COLO668 (cell line): Measurements from ENCODE around the gene KRTAP4-9.
"Not testable (repeated sequence)": the region's sequence is repeated elsewhere in the genome, so short reads cannot be mapped to it uniquely, and the experiment has no call there.

Experiments used
- DNase-seq: peaks from one replicate; lab custom pipeline; 2025; ENCODE audit not compliant: unreplicated experiment; lab: John Stamatoyannopoulos, UW

The KRTAP4-9 gene

DNA sequence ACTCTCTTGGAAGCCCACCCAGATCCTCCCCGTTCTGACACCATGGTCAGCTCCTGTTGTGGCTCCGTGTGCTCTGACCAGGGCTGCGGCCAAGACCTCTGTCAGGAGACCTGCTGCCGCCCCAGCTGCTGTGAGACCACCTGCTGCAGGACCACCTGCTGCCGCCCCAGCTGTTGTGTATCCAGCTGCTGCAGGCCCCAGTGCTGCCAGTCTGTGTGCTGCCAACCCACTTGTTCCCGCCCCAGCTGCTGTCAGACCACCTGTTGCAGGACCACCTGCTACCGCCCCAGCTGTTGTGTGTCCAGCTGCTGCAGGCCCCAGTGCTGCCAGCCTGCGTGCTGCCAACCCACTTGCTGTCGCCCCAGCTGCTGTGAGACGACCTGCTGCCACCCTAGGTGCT, at the start of gene KRTAP4-9:
TSS of gene KRTAP4-9 (plus strand) at position 43 of the 400 bp plus-strand sequence. CDS start at position 43, 0 bp downstream.
- DNase-seq = not testable (repeated sequence)

GRCh38 chr17:41057547-41057946, 47.6 kb upstream of the KRTAP4-9 start:
- DNase-seq = no peak

- no peak for DNase-seq
Observed at GRCh38 chr17:41058741-41059140, 46.4 kb upstream of the KRTAP4-9 start.

- not testable (repeated sequence) for DNase-seq
Observed at GRCh38 chr17:41059276-41060051, 45.7 kb upstream of the KRTAP4-9 start.

- DNase-seq = no peak
Observed at GRCh38 chr17:41060052-41060604, 45.1 kb upstream of the KRTAP4-9 start, which contains the start of gene KRTAP2-3. Gene KRTAP2-3, minus strand, starts transcription at chr17:41060114. Its CDS starts 64 bp downstream, at chr17:41060050.

DNA sequence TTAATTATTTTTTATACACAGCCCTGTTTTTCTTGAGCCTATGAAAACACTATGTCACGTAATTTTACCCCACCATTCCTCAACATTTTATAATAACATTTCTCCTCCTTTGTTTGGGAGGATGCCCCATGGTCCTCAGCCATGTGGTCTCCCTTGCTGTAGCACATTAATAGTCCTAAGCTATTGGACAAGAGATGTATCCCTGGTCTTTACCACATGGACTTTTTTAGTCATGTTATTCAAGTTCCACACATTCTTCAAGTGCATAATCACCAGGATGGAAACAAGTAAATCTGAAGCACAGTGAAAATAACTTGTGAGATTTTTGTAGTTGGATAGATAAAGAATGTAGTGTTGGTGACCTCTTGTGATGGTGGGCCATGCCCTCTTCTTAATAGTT, 43.2 kb upstream of the KRTAP4-9 start:
- no peak for DNase-seq

DNA sequence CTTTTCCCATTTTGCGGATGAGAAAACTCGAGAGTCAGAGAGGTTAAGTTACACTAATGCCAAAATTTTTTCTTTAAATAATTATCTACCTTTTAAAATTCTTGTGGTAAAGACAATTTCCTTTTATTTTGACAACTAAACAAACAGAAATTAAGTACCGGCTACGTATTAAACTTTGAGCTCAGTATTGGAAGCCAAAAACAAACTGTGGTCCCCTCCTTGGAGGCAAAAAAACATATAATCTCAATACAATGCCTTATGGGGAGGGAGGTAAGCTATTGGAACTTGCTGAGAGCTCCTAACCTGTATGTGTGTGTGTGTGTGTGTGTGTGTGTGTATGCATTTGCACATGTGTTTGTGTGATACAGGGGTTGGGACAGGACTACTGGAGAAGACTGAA, 41.7 kb upstream of the KRTAP4-9 start:
- no peak for DNase-seq

- no peak for DNase-seq
Observed at GRCh38 chr17:41064301-41064700, 40.9 kb upstream of the KRTAP4-9 start.

DNA sequence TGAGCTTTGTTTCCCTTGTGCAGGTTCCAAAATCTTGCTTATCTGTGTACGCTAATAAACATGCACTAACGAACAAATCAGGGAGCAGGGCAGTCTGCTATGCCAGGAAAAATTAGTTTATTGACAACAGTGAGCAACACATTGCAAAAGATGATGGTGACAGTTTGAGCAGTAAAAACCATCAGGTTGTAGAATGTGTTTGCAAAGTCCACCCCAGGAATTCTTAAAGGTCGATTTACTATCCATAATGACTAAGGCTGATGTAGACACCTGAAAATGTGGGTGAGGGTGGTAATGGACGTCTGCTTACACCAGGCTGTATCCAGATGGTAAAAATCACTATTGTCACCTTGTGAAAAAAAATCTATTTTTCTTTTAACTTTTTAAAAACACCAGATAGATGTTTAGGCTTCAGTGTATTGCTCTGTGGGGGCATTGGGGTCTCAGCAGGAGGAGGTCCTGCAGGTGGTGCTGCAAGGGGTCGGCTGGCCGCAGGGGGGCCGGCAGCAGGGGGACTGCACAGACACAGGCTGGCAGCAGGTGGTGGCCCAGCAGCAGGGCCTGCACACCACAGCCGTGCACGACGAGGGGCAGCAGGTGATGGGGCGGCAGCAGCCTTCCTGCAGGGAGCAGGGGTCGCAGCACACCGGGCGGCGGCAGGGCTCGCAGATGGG, 40.0 kb upstream of the KRTAP4-9 start:
- not testable (repeated sequence) for DNase-seq

DNA sequence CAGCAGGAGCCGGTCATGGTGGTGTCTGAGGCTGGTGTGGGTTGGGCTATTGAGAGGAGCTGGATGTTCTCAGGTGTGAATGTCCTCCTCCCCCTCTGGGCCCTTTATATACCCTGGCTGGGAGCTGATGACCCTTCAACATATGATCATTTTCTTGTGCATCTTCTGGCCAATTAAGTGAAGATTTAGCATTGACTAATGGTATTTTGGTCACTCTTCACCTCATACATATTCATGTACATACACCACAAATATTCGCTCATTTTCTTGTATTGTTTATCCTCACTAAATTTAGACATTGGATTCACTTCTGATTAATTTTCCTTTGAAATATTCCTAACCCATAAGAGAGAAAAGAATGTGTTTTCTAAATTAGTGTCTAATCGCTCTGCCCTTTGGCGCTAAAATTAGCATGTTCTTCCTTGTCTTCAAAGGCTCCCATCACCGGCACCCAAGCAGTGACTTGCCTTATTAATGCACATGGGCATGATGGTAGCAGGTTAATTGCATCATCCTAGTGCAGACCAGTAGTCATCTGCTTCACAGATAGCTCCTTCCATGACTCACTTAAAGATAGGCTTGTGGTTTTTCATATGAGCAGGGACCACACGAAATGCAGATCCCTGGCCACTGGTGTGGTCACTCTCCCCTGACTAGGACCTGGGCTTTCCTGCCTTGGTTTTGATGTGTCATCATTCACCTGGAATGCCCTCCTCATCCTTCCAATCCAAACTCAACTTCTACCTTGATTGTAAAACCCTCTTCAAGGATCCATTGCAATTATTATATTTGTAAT, 39.2 kb upstream of the KRTAP4-9 start, which contains the start of gene KRTAP2-4:
TSS of gene KRTAP2-4 (minus strand) at position 51 of the 796 bp plus-strand sequence. CDS start at position 17, 34 bp downstream.
- DNase-seq = no peak

DNA sequence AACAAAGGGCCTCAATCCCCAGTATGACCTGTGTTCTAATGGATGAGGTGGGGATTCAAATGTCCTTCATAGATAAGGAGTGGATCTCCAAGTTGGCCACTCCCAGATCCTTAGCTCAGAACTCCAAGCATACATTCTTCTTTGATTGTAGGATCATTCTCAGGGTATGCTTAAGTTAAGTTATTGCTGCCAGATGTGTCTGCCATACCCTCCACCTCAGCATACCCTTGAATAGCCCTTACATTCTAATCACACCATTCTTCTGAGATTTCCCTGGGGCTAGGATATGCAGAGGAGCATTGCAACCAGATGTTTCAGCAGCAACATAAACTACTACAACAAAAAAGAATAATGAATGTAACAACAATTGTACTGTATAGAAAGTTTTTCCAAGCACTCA, 37.9 kb upstream of the KRTAP4-9 start:
- DNase-seq = no peak

GRCh38 chr17:41069031-41069430, 36.2 kb upstream of the KRTAP4-9 start:
- DNase-seq = no peak

DNA sequence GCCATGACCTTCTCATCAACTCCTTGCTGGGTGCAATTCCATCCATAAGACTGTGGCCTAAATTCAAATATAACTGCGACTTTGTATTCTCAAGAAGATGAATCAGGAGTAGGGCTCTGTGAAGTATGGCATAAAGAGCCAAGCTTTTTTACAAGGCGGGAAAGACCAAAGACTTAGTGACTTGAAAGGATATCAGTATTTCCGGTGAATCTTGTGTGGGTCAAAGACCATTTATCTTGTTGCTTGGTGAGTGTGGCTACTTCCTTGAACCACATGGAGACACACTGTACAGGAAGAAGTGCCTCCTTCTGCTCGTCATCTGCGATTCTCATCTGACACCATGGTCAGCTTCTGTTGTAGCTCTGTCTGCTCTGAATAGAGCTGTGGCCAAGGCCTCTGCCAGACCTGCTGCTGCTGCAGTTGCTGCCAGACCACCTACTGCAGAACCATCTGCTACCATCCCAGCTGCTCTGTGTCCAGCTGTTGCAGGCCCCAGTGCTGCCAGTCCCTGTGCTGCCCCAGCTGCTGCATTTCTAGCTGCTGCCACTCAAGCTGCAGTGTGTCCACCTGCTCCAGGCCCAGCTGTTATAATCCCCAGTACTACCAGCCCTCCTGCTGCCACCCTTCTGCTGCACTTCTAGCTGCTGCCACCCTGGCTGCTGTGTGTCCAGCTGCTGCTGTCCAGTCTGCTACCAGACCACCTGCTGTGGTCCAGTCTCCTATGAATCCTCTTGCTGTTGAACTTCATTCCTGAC, 33.4 kb upstream of the KRTAP4-9 start:
- DNase-seq = peak; percentile 11

DNA sequence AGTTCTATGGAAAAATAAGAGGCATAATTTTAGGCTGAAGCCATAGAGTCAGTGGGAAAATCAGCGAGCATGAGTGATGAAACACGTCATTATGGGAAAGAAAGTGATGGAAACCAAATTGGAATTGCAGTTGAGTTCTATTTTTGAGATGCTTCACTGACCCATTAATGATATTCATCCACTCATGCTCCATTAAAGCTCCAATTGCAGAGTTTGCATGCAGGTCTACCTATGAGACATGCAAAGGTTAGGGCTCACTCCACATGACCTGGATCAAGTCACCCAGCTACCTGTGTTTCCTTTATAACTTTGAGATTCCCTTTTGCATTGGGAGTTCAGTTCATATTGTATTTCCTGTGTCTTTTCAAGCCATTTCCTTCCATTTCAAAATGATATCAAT, 31.5 kb upstream of the KRTAP4-9 start:
- no peak for DNase-seq

- DNase-seq = no peak
Observed at GRCh38 chr17:41076788-41077187, 28.4 kb upstream of the KRTAP4-9 start.

DNA sequence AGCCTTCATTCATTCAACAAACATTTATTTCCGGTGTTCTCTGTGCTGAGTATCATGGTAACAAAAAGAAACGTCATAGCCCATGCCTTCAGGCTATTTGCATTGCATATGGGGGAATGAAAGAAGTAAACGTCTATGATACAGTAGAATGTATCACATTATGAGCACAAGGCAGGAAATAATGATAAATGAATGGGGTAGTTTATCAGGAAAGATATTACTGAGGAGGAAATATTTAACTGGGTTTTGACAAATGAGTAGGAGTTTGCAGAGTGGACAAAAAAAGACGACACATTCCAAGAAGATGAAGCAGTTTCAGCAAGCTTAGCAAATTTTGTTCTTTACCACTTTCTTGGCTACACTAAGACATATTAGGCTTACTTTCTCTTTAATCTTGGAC, 22.6 kb upstream of the KRTAP4-9 start:
- no peak for DNase-seq

DNA sequence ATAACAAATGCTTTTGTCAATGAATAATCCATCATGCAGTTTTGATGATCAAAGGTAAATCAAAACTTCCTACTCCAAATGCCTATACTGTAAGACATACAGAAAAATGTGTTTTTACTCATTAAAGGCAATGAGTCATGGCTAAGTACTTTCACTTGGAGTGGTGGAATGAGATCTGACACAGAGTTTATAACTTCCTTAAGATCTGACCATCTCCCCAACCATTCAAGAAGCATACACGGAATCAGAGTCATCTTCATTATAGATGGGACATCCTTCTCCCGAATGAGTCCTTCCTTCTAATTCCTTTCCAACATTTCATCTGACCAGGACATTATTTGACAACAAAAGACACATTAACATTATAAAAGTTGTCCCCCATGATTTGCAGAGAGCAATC, 21.8 kb upstream of the KRTAP4-9 start:
- DNase-seq = not testable (repeated sequence)

GRCh38 chr17:41084100-41084856, 20.9 kb upstream of the KRTAP4-9 start, which contains the start of gene KRTAP4-7:
Gene KRTAP4-7, plus strand, starts transcription at chr17:41084150. Its CDS starts 57 bp downstream, at chr17:41084207.
- DNase-seq = not testable (repeated sequence)

GRCh38 chr17:41088760-41089352, 16.3 kb upstream of the KRTAP4-9 start:
- DNase-seq = not testable (repeated sequence)
